ENCODE data around the gene FYN.
A peak's percentile ranks its signal among the peaks of the same experiment; 100 is the strongest.
"Not testable (repeated sequence)": the region's sequence is repeated elsewhere in the genome, so short reads cannot be mapped to it uniquely, and the experiment has no call there.

The FYN gene

GRCh38 chr6:111873178-111874024 lies at the start of gene FYN:
Gene FYN, minus strand, starts transcription at chr6:111873452. Its CDS starts 153,401 bp downstream, at chr6:111720051.
- peak; percentile 89 to 95 for DNase-seq

GRCh38 chr6:111922454-111923297 lies 49.4 kb upstream of the FYN start:
- no peak for DNase-seq

- DNase-seq, result no peak
These were observed 47.9 kb upstream of the FYN start for GRCh38 chr6:111921103-111921502.

GRCh38 chr6:111920578-111920977 lies 47.3 kb upstream of the FYN start:
- DNase-seq, result no peak

GRCh38 chr6:111918825-111919224 lies 45.6 kb upstream of the FYN start:
- DNase-seq, result no peak

GRCh38 chr6:111916747-111917146 lies 43.5 kb upstream of the FYN start:
- no peak for DNase-seq

GRCh38 chr6:111914617-111915016 lies 41.4 kb upstream of the FYN start:
- no peak for DNase-seq

GRCh38 chr6:111912904-111913303 lies 39.7 kb upstream of the FYN start:
- no peak for DNase-seq

GRCh38 chr6:111911428-111911827 lies 38.2 kb upstream of the FYN start:
- no peak for DNase-seq

- DNase-seq, result no peak
These were observed 36.0 kb upstream of the FYN start for GRCh38 chr6:111909238-111909637.

GRCh38 chr6:111908365-111908764 lies 35.1 kb upstream of the FYN start:
- DNase-seq, result not testable (repeated sequence)

GRCh38 chr6:111900735-111901134 lies 27.5 kb upstream of the FYN start:
- DNase-seq, result no peak

- DNase-seq, result no peak
These were observed 26.3 kb upstream of the FYN start for GRCh38 chr6:111899531-111899930.

GRCh38 chr6:111898452-111898851 lies 25.2 kb upstream of the FYN start:
- DNase-seq, result no peak

- DNase-seq, result no peak
These were observed 21.7 kb upstream of the FYN start for GRCh38 chr6:111894951-111895350.

GRCh38 chr6:111894272-111894671 lies 21.0 kb upstream of the FYN start:
- no peak for DNase-seq

- no peak for DNase-seq
These were observed 19.2 kb upstream of the FYN start for GRCh38 chr6:111892431-111892830.

GRCh38 chr6:111890988-111891387 lies 17.7 kb upstream of the FYN start:
- no peak for DNase-seq

- DNase-seq, result no peak
These were observed 15.9 kb upstream of the FYN start for GRCh38 chr6:111888928-111889695.

- DNase-seq, result not testable (repeated sequence)
These were observed 13.5 kb upstream of the FYN start for GRCh38 chr6:111886793-111887192.

- no peak for DNase-seq
These were observed 12.2 kb upstream of the FYN start for GRCh38 chr6:111885373-111886027.

GRCh38 chr6:111884068-111884467 lies 10.8 kb upstream of the FYN start:
- DNase-seq, result no peak

All from cerebellar nuclear complex (tissue), 1 donor.